ENCODE measurements around the gene RPS28. TPM values are rescaled to one million over a fixed set of nuclear protein-coding genes. Genes with fewer than 3 reads are reported as not detected.
"Not testable (repeated sequence)": the region's sequence is repeated elsewhere in the genome, so short reads cannot be mapped to it uniquely, and the experiment has no call there.

The RPS28 gene
- total and polyA plus RNA-seq, 5 experiments from 2014 or later, result 3,024 to 4,165 (median 3,764) TPM

GRCh38 chr19:8352845-8353244 is 31.5 kb downstream of the RPS28 start:
- not testable (repeated sequence) for H3K27ac Mint-ChIP-seq, H3K36me3 Mint-ChIP-seq, DNase-seq, ATAC-seq, H3K4me3 Mint-ChIP-seq, H3K9me3 Mint-ChIP-seq, H3K4me1 Mint-ChIP-seq
- POLR2A ChIA-PET, result interaction anchor here (0.6 to 2.2 kb wide), 3 partner anchors 12 to 259 kb away, joined by 4 read pairs; partner anchors contain the start of gene MARCHF2
- peaks cover 2 to 24% (median 22%) of the 10 kb centered on the region in 5 donors for H3K27me3 Mint-ChIP-seq

DNA sequence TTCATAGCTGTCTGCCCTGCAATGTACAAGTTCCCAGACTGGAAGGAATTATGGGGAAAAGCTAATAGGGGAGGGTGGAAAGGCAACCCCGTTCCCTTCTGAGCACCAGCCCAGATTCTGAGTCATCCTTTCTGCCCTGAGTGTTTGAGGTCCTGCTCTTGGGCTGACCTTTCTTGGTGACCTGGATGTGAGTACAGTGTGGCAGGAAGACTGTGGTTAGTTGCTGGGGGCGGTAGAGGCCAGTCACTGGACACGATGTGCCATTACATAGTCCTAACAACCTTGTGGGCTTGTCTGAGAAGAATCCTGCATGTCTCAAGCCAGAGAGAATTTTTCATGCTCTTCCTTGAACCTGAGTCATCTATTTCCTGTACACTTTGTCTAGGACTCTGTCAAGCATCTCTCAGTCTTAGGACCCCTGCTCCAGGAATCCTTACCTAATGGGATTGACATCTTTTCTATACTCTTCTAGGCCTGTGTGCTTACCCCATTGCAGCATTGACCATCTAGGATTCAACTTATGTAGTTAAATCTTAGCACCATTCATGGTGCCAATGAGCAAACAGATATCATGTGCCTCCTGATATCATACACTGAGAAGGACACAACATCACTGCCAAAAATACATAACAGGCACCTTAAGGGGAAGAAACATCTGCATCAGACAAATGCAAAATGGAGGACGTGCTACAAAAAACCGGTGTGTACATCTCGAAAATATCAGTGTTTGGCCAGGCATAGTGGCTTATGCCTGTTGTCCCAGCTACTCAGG is 34.5 kb downstream of the RPS28 start:
- H3K36me3 Mint-ChIP-seq, result peaks cover 0 to 2% (median 0%) of the 10 kb centered on the region in 3 donors
- peaks cover 0 to 3% (median 2%) of the 10 kb centered on the region in 4 donors for H3K4me1 Mint-ChIP-seq
- H3K4me3 Mint-ChIP-seq, result no peak overlapping the region
- H3K27me3 Mint-ChIP-seq, result peaks cover 2 to 22% (median 18%) of the 10 kb centered on the region in 5 donors
- POLR2A ChIA-PET, result no interaction called here
- H3K27ac Mint-ChIP-seq, result no peak overlapping the region
- ATAC-seq (no peak), DNase-seq (no peak)
- no peaks in the 10 kb centered on the region for H3K9me3 Mint-ChIP-seq

GRCh38 chr19:8357007-8357521 is 35.8 kb downstream of the RPS28 start:
- Mint-ChIP-seq H3K27me3 (peaks cover 3 to 17% (median 8%) of the 10 kb centered on the region in 5 donors), H3K36me3 (peaks cover 0 to 2% (median 0%) of the 10 kb centered on the region in 3 donors), H3K27ac (peak overlapping the region in 1 of 10 donors; percentile 67), H3K4me1 (peaks cover 0 to 3% (median 2%) of the 10 kb centered on the region in 4 donors), H3K9me3 (no peaks in the 10 kb centered on the region), H3K4me3 (no peak overlapping the region)
- POLR2A ChIA-PET, result interaction anchor here (0.7 kb wide), 1 partner anchor 44 kb away, joined by 3 read pairs; no protein-coding TSS in a partner anchor
- ATAC-seq (no peak), DNase-seq (no peak)

DNA sequence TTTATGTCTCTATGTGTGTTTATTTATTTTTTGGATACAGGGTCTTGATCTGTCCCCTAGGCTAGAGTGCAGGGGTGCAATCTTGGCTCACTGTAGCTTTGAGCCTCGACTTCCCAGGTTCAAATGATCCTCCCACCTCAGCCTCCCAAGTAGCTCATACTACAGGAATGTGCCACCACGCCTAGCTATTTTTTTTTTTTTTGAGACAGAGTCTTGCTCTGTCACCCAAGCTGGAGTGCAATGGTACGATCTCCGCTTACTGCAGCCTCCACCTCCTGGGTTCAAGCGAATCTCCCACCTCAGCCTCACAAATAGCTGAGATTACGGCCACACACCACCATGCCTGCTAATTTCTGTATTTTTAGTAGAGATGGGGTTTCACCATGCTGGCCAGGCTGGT is 37.7 kb downstream of the RPS28 start:
- Mint-ChIP-seq H3K27ac (peak overlapping the region in 1 of 10 donors; percentile 13), H3K36me3 (peaks cover 0 to under 1% (median 0%) of the 10 kb centered on the region in 3 donors), H3K27me3 (peaks cover 0 to 26% (median 11%) of the 10 kb centered on the region in 5 donors), H3K4me3 (no peak overlapping the region), H3K4me1 (peaks cover 4 to 11% (median 8%) of the 10 kb centered on the region in 4 donors), H3K9me3 (no peaks in the 10 kb centered on the region)
- DNase-seq (no peak), ATAC-seq (no peak)
- POLR2A ChIA-PET, result no interaction called here

GRCh38 chr19:8360196-8360595 is 38.9 kb downstream of the RPS28 start:
- Mint-ChIP-seq H3K27ac (no peak overlapping the region), H3K9me3 (no peaks in the 10 kb centered on the region), H3K4me3 (no peak overlapping the region), H3K36me3 (no peaks in the 10 kb centered on the region), H3K27me3 (peaks cover under 1 to 35% (median 12%) of the 10 kb centered on the region in 5 donors), H3K4me1 (peaks cover 6 to 12% (median 10%) of the 10 kb centered on the region in 4 donors)
- ATAC-seq (no peak), DNase-seq (no peak)
- POLR2A ChIA-PET, result no interaction called here

DNA sequence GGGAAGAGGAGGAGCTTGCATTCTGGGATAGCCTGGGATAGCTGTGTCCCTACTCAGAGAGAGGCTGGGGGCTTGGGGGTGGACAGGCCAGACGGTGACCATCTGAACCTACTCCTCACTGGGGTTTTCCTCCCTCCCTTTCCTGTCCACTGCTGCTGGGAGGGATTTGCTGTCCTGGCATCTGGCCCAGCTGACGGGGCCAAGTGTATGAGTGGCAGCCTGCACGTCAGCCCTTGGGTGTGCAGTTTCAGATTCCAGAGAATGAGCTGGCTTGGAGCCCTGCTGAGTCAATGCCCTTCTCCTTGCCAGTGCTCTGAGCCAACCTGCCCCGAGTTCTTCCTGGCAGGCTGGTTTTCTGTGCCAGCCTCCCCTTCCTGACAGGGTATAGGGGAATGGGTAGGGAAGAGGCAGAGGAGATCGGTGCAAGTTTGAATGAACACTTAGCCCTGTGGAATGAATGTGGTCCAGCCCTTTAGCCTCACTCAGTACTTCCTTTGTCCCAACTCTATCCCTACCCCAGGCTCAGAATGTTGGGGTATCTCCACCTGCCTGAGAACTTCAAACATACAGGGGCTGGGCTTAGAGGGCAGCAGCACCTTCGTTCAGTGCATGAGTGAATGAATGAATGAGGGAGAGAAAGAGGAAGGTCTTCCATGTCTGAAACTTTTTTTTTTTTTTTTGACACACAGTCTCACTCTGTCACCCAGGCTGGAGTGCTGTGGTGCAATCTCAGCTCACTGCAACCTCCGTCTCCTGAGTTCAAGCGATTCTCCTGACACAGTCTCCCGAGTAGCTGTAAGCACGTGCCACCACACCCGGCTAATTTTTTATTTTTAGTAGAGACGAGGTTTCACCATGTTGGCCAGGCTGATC is 40.9 kb downstream of the RPS28 start:
- POLR2A ChIA-PET, result interaction anchor here (0.7 to 1.1 kb wide), 4 partner anchors 8 to 90 kb away, joined by 3 to 5 read pairs (median 4); no protein-coding TSS in a partner anchor
- H3K4me3 Mint-ChIP-seq, result peak overlapping the region in 1 of 10 donors; percentile 80
- peak overlapping the region in 1 of 10 donors; percentile 49 for H3K27ac Mint-ChIP-seq
- H3K36me3 Mint-ChIP-seq, result no peaks in the 10 kb centered on the region
- no peaks in the 10 kb centered on the region for H3K9me3 Mint-ChIP-seq
- H3K27me3 Mint-ChIP-seq, result peaks cover 4 to 54% (median 24%) of the 10 kb centered on the region in 5 donors
- H3K4me1 Mint-ChIP-seq, result peaks cover 6 to 12% (median 10%) of the 10 kb centered on the region in 4 donors
- DNase-seq (no peak), ATAC-seq (no peak)

DNA sequence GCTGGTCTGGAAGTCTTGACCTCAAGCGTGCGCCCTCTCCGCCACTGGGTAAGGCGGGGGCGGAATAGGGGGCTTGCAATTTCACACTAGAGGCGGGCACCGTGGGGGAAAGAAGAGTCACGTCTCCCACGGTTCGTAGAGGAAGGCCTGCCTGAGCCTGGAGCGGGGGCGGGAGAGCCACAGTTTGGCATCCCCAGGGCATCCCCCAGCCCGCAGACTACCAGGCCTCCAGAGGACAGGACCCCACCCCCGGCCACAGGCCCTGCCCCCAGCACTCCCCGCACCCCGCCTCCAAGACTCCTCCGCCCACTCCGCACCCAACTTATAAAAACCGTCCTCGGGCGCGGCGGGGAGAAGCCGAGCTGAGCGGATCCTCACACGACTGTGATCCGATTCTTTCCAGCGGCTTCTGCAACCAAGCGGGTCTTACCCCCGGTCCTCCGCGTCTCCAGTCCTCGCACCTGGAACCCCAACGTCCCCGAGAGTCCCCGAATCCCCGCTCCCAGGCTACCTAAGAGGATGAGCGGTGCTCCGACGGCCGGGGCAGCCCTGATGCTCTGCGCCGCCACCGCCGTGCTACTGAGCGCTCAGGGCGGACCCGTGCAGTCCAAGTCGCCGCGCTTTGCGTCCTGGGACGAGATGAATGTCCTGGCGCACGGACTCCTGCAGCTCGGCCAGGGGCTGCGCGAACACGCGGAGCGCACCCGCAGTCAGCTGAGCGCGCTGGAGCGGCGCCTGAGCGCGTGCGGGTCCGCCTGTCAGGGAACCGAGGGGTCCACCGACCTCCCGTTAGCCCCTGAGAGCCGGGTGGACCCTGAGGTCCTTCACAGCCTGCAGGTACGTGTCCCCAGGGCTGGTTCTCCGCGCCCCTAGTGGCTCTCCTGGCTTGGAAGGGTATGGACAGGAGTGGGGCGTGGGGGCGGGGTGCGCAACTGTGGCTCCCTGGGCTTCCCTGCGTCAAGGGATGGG is 42.8 kb downstream of the RPS28 start, which contains the start of gene ANGPTL4:
ANGPTL4 (plus strand) TSS at position 353 of the 969 bp plus-strand sequence; CDS start at position 520, 167 bp downstream.
- DNase-seq, result peak in 9 of 10 donors; percentile 13 to 69 (median 39)
- POLR2A ChIA-PET, result interaction anchor here (0.6 to 0.7 kb wide), 2 partner anchors 35 to 51 kb away, joined by 4 read pairs; no protein-coding TSS in a partner anchor
- Mint-ChIP-seq H3K4me3 (peak within 1 kb of the TSS; percentile 64 to 92 (median 90)), H3K36me3 (peaks cover 0 to 3% (median 0%) of the 10 kb centered on the region in 3 donors), H3K4me1 (peaks cover 6 to 14% (median 11%) of the 10 kb centered on the region in 4 donors), H3K27me3 (peaks cover 8 to 72% (median 38%) of the 10 kb centered on the region in 5 donors), H3K27ac (peak within 1 kb of the TSS in 7 of 10 donors; percentile 44 to 93 (median 85)), H3K9me3 (no peaks in the 10 kb centered on the region)
- peak; percentile 83 to 84 for ATAC-seq

GRCh38 chr19:8366121-8366581 is 44.9 kb downstream of the RPS28 start:
- Mint-ChIP-seq H3K27me3 (peaks cover 8 to 68% (median 38%) of the 10 kb centered on the region in 5 donors), H3K4me1 (peaks cover 6 to 14% (median 11%) of the 10 kb centered on the region in 4 donors), H3K9me3 (no peaks in the 10 kb centered on the region), H3K36me3 (peaks cover 0 to 3% (median 0%) of the 10 kb centered on the region in 3 donors), H3K4me3 (peak overlapping the region in 1 of 10 donors; percentile 20), H3K27ac (no peak overlapping the region)
- POLR2A ChIA-PET, result no interaction called here
- no peak for DNase-seq
- ATAC-seq, result no peak

DNA sequence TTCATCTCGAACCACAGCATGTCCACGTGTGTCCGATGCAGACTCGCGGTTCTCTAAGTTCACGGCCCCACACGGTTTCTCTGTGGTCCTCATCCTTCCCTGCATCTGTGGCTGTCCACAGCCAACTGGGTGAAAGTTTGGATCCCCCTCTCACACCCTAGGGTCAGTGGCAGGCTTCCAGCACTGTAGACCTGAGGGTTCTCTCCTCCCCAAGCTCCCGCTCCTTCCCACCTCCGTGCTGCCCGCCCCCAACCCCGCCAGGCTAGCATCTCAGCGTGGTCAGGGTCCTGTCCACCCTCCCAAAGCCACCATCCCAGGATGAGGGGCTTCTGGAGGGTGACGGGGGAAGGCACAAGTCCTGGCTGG is 45.6 kb downstream of the RPS28 start:
- Mint-ChIP-seq H3K4me1 (peaks cover 6 to 14% (median 11%) of the 10 kb centered on the region in 4 donors), H3K9me3 (no peaks in the 10 kb centered on the region), H3K27ac (no peak overlapping the region), H3K4me3 (peak overlapping the region in 1 of 10 donors; percentile 67), H3K36me3 (peaks cover 0 to 3% (median 0%) of the 10 kb centered on the region in 3 donors), H3K27me3 (peaks cover 7 to 64% (median 38%) of the 10 kb centered on the region in 5 donors)
- DNase-seq (no peak), ATAC-seq (no peak)
- POLR2A ChIA-PET, result no interaction called here

DNA sequence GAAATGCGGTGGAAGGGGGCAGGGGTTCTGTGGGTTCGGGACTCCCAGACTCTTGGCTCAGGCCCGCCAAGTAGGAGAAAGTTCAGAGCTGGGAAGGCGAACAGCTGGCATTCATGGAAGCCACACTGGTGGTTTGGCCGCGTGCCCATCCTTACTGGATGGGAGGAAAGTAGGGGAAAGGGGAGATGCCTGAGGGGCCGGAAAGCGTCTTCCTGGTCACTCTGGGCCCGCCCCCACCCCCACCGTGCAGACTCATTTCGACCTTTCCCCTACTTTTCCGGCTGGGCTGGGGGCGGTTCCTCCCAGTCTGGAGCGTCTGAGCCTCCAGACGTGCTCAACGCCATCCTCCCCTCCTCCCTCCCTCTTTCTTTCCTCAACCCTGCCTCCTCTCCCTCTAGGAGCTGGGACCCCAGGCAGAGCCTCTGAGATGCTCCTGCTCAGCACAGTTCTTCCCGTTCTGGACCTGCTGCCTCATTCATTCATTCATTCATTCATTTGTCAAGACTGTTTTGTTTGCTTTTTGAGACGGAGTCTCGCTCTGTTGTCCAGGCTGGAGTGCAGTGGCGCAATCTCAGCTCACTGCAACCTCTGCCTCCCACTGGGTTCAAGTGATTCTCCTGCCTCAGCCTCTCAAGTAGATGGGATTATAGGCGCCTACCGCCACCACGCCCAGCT is 46.2 kb downstream of the RPS28 start:
- H3K27me3 Mint-ChIP-seq, result peaks cover 7 to 59% (median 38%) of the 10 kb centered on the region in 5 donors
- H3K27ac Mint-ChIP-seq, result peak overlapping the region in 2 of 10 donors; percentile 53 to 69
- no peaks in the 10 kb centered on the region for H3K9me3 Mint-ChIP-seq
- peak overlapping the region in 1 of 10 donors; percentile 67 for H3K4me3 Mint-ChIP-seq
- H3K4me1 Mint-ChIP-seq, result peaks cover 6 to 14% (median 11%) of the 10 kb centered on the region in 4 donors
- no peak for DNase-seq
- ATAC-seq, result no peak
- H3K36me3 Mint-ChIP-seq, result peaks cover 0 to 3% (median 0%) of the 10 kb centered on the region in 3 donors
- POLR2A ChIA-PET, result no interaction called here

Measured in naive thymus-derived CD8-positive, alpha-beta T cell (primary cell).